ENCODE results near the gene COQ9. TPM values are rescaled to one million over a fixed set of nuclear protein-coding genes. Genes with fewer than 3 reads are reported as not detected.
"Not testable (repeated sequence)": the region's sequence is repeated elsewhere in the genome, so short reads cannot be mapped to it uniquely, and the experiment has no call there.

Gene COQ9, protein sequence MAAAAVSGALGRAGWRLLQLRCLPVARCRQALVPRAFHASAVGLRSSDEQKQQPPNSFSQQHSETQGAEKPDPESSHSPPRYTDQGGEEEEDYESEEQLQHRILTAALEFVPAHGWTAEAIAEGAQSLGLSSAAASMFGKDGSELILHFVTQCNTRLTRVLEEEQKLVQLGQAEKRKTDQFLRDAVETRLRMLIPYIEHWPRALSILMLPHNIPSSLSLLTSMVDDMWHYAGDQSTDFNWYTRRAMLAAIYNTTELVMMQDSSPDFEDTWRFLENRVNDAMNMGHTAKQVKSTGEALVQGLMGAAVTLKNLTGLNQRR
- 10 to 100 TPM; 38.7 to 56.0 TPM for total RNA-seq

DNA sequence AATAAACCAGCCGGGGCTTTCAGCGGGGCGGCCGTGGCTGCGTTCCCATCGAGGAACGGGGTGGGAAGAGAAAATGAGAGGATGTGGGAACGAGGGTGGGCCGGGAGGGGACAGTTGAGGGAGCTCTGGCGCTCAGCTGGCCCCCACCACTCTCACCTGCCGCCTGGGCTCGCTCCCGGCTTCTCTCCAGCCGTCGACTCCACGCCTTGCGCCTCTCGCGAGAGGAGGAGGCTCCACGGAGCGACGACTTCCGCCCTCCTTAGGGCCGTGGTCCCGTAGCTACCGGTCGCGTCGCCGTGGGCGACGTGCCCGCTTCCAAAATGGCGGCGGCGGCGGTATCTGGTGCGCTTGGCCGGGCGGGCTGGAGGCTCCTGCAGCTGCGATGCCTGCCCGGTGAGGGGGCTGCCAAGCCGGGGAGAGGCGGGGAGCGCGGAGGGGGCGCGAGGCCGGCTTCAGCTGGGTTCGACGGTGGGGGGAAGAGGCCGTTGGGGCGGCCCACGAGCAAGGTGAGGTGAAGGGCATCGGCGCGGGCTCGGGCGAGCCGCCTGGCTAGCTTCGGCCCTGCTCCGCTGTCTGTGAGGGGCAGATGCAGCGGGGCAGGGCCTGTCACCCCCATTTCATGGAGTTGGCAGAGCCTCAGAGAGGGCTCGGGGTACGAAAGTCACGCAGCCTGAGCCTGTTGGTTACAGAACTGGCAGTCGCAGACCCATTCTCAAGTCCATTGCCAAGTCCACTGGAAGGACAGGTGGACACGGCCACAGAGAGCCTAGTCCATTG lies at the start of gene COQ9, which contains the start of gene CIAPIN1:
Gene COQ9 (plus strand): TSS at position 294 of the 777 bp plus-strand sequence. CDS start 27 bp downstream, at position 321.
Gene CIAPIN1 (minus strand): TSS at position 200 of the 777 bp plus-strand sequence. CDS start 6,457 bp downstream, outside the sequence.
- Histone ChIP-seq H3K36me3 (replicated peaks in 1 of 2; ENCODE audit: insufficient read depth in 1 of 2, low read depth in 2 of 2) (peaks cover 0 to 8% of the 10 kb centered on the region in 2 donors), H3K4me1 (peaks cover 24% of the 10 kb centered on the region), H3K4me3 (peak within 1 kb of the TSS; percentile 69 to 93), H3K27ac (peak within 1 kb of the TSS; percentile 77 to 95 (median 91)), H3K9me3 (no peaks in the 10 kb centered on the region), H3K27me3 (no peaks in the 10 kb centered on the region)
- ATAC-seq (peak; percentile 98), DNase-seq (peak; percentile 95 to 97 (median 96))
- WGBS, 2 donors: 0% methylated on average over 8 to 43 of the region's 68 CpGs
- intact Hi-C loops (cut with DNase I): no loop called here
- TF ChIP-seq POLR2A (IDR thresholded peaks at IDR 0.05): peak; percentile 87 to 94 (median 93)
- TF ChIP-seq, protein P1, sequence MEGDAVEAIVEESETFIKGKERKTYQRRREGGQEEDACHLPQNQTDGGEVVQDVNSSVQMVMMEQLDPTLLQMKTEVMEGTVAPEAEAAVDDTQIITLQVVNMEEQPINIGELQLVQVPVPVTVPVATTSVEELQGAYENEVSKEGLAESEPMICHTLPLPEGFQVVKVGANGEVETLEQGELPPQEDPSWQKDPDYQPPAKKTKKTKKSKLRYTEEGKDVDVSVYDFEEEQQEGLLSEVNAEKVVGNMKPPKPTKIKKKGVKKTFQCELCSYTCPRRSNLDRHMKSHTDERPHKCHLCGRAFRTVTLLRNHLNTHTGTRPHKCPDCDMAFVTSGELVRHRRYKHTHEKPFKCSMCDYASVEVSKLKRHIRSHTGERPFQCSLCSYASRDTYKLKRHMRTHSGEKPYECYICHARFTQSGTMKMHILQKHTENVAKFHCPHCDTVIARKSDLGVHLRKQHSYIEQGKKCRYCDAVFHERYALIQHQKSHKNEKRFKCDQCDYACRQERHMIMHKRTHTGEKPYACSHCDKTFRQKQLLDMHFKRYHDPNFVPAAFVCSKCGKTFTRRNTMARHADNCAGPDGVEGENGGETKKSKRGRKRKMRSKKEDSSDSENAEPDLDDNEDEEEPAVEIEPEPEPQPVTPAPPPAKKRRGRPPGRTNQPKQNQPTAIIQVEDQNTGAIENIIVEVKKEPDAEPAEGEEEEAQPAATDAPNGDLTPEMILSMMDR (IDR thresholded peaks at IDR 0.05): no peak

DNA sequence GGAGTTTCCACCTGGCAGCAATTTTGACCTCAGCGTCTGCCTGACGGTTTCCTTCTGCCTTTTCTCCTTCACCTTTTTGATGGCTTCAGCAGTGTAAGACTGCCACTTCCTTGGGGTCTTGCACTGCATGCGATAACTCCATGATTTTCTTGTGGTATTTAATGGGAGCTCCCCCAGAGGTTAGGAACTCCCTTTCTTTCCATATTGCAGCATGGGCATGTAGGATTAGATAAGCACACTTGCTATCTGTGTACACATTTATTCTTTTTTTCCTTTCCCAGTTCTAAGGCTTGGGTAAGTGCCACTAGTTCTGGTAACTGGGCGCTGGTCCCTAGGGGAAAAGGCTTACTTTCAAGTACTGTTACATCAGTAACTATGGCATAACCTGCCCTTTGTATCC lies 49.8 kb upstream of the COQ9 start:
- ATAC-seq; H3K4me1 ChIP-seq; H3K27ac ChIP-seq; intact Hi-C loops (cut with DNase I); H3K9me3 ChIP-seq; H3K36me3 ChIP-seq (replicated peaks in 1 of 2; ENCODE audit: insufficient read depth in 1 of 2, low read depth in 2 of 2); H3K4me3 ChIP-seq; DNase-seq; H3K27me3 ChIP-seq: not testable (repeated sequence)
- 85 to 89% methylated on average over 4 of the region's 4 CpGs for WGBS, 2 donors

DNA sequence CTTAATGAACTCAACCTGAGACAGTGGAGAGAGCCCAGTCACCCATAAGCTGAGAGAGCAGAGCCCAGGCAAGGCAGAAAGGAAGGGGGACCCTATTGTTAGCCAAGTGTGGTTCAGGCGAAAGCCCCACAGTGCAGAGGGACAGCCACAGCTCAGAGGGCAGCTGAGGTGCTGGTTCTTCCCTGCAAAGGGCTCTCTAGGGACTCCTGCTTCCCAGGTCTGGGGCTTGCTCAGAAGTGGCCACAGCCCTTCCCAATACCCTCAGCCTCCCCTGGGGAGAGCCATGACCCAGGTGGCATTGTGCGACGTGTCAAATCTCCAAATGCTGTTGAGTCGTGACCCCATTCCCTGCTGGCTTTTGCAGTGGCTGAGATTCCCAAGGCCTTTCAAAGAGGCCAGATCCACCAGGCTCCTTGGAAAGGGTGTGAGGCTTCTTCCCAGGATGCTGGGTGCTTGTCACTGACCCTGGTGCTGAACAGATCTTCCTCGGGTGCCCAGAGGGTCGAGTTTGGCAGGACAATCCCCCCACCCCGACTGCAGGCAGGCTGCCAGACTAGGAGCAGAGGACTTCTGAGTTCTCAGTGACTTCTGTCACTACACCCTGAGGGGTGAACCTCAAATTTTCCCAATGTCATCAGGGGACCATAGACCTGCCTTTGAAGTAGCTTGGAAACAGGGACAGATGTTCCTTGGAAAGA lies 45.2 kb upstream of the COQ9 start:
- DNase-seq (no peak), ATAC-seq (no peak)
- H3K27ac ChIP-seq: no peak overlapping the region
- TF ChIP-seq, protein P1 (IDR thresholded peaks at IDR 0.05): no peak
- no peak for TF ChIP-seq POLR2A (IDR thresholded peaks at IDR 0.05)
- WGBS, 2 donors: 41 to 58% methylated on average over 5 to 7 of the region's 7 CpGs
- no peaks in the 10 kb centered on the region for H3K4me1 ChIP-seq
- H3K36me3 ChIP-seq (replicated peaks in 1 of 2; ENCODE audit: insufficient read depth in 1 of 2, low read depth in 2 of 2): no peaks in the 10 kb centered on the region
- H3K4me3 ChIP-seq: no peak overlapping the region
- intact Hi-C loops (cut with DNase I): no loop called here
- no peaks in the 10 kb centered on the region for H3K9me3 ChIP-seq
- H3K27me3 ChIP-seq: no peaks in the 10 kb centered on the region

DNA sequence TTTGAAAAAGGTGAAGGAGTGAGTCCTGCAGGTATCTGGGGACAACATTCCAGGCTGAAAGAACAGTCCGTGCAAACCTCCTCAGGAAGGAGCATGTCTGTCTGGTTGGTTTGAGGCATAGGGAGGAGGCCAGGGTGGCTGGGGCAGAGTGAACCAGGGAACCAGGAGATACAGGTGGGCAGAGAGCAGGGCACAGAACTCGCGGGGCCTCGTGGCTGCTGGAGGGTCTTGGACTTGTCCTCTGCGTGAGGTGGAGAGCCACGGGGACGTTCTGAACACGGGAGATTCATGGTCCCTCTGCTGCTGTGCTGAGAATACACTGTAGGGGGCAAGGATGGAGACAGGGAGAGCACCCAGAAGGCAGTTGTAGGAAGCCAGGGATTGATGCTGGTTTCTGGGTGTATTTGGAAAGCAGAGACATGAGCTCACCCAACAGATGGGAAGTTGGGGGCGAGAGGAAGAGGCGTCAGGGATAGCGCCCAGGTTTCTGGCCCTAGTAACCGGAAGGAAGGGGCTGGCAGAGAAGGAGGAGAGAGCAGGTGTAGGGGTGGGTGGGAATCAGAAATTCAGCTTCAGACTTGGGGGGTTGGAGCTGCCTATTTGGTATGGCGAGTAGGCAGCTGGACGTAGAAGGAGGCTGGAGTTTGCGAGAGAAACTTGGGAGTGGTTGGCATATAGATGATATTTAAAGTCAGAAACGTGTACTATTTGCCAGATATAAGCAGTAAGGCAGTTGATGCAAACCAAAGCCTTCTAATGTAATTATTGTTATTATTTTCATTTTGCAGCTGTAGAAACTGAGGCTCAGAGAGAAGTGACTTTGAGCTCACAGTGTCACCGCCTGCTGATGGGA lies 43.1 kb upstream of the COQ9 start, which contains the start of gene CCL17:
Gene CCL17 (plus strand): TSS at position 803 of the 853 bp plus-strand sequence. CDS start 9,166 bp downstream, outside the sequence.
- Histone ChIP-seq H3K36me3 (replicated peaks in 1 of 2; ENCODE audit: insufficient read depth in 1 of 2, low read depth in 2 of 2) (no peaks in the 10 kb centered on the region), H3K27me3 (no peaks in the 10 kb centered on the region), H3K4me1 (no peaks in the 10 kb centered on the region), H3K4me3 (no peak within 1 kb of the TSS), H3K27ac (no peak within 1 kb of the TSS), H3K9me3 (no peaks in the 10 kb centered on the region)
- WGBS, 2 donors: 63 to 70% methylated on average over 14 to 17 of the region's 17 CpGs
- no peak for DNase-seq
- no peak for TF ChIP-seq POLR2A (IDR thresholded peaks at IDR 0.05)
- TF ChIP-seq, protein P1 (IDR thresholded peaks at IDR 0.05): no peak
- intact Hi-C loops (cut with DNase I): no loop called here
- no peak for ATAC-seq
